Endothelial cell of umbilical vein (primary cell): ENCODE data around the gene ADCY3. TPM values are rescaled to one million over a fixed set of nuclear protein-coding genes. Genes with fewer than 3 reads are reported as not detected.

Source experiments
- BruUV-seq: library from RNA; stranded (reverse); fragments of 400-500 nt; replicated peaks from 2 replicates; lab custom pipeline; 2021; lab: Mats Ljungman, UMichigan
- CTCF ChIA-PET: fragments of 300-600, 350-600 bp; sonication (Branson Sonifier 250); formaldehyde crosslinking; loops from one replicate; lab custom pipeline; 2021; ENCODE audit warnings: antibody characterized with exemption, inconsistent platforms; lab: Charles Lee
- POLR2A ChIA-PET: fragments of 300-600, 350-600 bp; sonication (Branson Sonifier 250); formaldehyde crosslinking; loops from one replicate; lab custom pipeline; 2021; ENCODE audit warnings: antibody characterized with exemption, inconsistent platforms; lab: Charles Lee
- DNase-seq: peaks from one replicate; pipeline ENCODE4 v3.0.0-alpha.2; 2011; ENCODE audit warnings: low read depth, low spot score
- FAIRE-seq: peaks from 2 replicates; lab custom pipeline; 2011; peaks lifted over from hg19 to GRCh38; lab: Jason Lieb, UNC
- H2AFZ ChIP-seq: 2 replicates; pipeline ENCODE4 v1.6.0; 2012; ENCODE audit warnings: low read depth, low read length, control low read depth, inconsistent platforms
- H3K27ac ChIP-seq: 2 replicates; pipeline ENCODE4 v1.5.1; 2011; ENCODE audit warnings: low read depth, mild to moderate bottlenecking, control low read depth, low read length, moderate library complexity; ENCODE audit not compliant: insufficient read depth
- H3K27me3 ChIP-seq, 2 experiments: 2 replicates each; pipeline versions ENCODE4 v1.6.0 to v1.6.1; 2011; ENCODE audit warnings: low read length in 2 of 2, mixed read lengths in 1 of 2; ENCODE audit not compliant: control insufficient read depth in 2 of 2, insufficient read depth in 2 of 2
- H3K36me3 ChIP-seq, 2 experiments: 2 replicates in 1 of 2; 3 replicates in 1 of 2; pipeline ENCODE4 v1.5.1; 2011; ENCODE audit warnings: low read length in 2 of 2, mild to moderate bottlenecking in 1 of 2, moderate library complexity in 1 of 2; ENCODE audit not compliant: control insufficient read depth in 2 of 2, insufficient read depth in 2 of 2; ENCODE audit errors: extremely low read depth in 1 of 2
- H3K4me1 ChIP-seq: 3 replicates; pipeline ENCODE4 v1.5.1; 2011; ENCODE audit warnings: mild to moderate bottlenecking, low read length; ENCODE audit not compliant: control insufficient read depth, insufficient read depth; ENCODE audit errors: extremely low read depth
- H3K4me2 ChIP-seq: 2 replicates; pipeline ENCODE4 v1.6.1; 2011; ENCODE audit warnings: low read length, control low read depth, mixed read lengths; ENCODE audit not compliant: insufficient read depth
- H3K4me3 ChIP-seq, 3 experiments: fragments of 200-600 bp in 1 of 3; sonication (generic), shearing (Covaris generic) in 1 of 3; replicated peaks in 1 of 3; 2 replicates each; pipeline ENCODE4 v1.5.1; 2011 to 2016; ENCODE audit warnings: control low read depth in 3 of 3, low read length in 3 of 3, mild to moderate bottlenecking in 2 of 3, inconsistent platforms in 1 of 3, low read depth in 1 of 3, moderate library complexity in 1 of 3; ENCODE audit not compliant: insufficient read depth in 1 of 3
- H3K79me2 ChIP-seq: 2 replicates; pipeline ENCODE4 v1.6.0; 2012; ENCODE audit warnings: low read length, inconsistent platforms; ENCODE audit not compliant: control insufficient read depth, insufficient read depth
- H3K9ac ChIP-seq: replicated peaks from 2 replicates; pipeline ENCODE3; 2011; ENCODE audit warnings: low read length, control low read depth; ENCODE audit not compliant: insufficient read depth; ENCODE audit errors: extremely low read depth
- H3K9me1 ChIP-seq: replicated peaks from 3 replicates; pipeline ENCODE4 v1.6.0; 2011; ENCODE audit warnings: mild to moderate bottlenecking, low read length; ENCODE audit not compliant: control insufficient read depth, insufficient read depth; ENCODE audit errors: extremely low read depth
- H3K9me3 ChIP-seq: replicated peaks from 2 replicates; pipeline ENCODE4 v1.5.1; 2012; ENCODE audit warnings: low read length, inconsistent platforms; ENCODE audit not compliant: control insufficient read depth, insufficient read depth
- H4K20me1 ChIP-seq: replicated peaks from 2 replicates; pipeline ENCODE3; 2011; ENCODE audit warnings: mild to moderate bottlenecking, low read length; ENCODE audit not compliant: control insufficient read depth, insufficient read depth; ENCODE audit errors: extremely low read depth
- FOS ChIP-seq: IDR thresholded peaks from 2 replicates; pipeline ENCODE4 v1.6.1; 2011; ENCODE audit warnings: mild to moderate bottlenecking, low read length, moderate library complexity, borderline replicate concordance; ENCODE audit not compliant: insufficient read depth
- GATA2 ChIP-seq: IDR thresholded peaks from 2 replicates; pipeline ENCODE4 v1.7.0; 2011; ENCODE audit warnings: low read depth, mild to moderate bottlenecking, moderate library complexity, mixed read lengths, low read length; ENCODE audit not compliant: insufficient read length, insufficient read depth
- JUN ChIP-seq: IDR thresholded peaks from 2 replicates; pipeline ENCODE4 v1.6.1; 2011; ENCODE audit warnings: borderline replicate concordance, low read depth; ENCODE audit not compliant: insufficient read length, insufficient read depth
- MYC ChIP-seq: IDR thresholded peaks from one replicate; pipeline ENCODE4 v1.6.1; 2011; ENCODE audit warnings: mild to moderate bottlenecking, low read depth, low read length
- POLR2AphosphoS5 ChIP-seq: IDR thresholded peaks from 2 replicates; pipeline ENCODE4 v1.6.1; 2012; ENCODE audit warnings: low read depth, mild to moderate bottlenecking, control low read depth, low read length, moderate library complexity; ENCODE audit not compliant: insufficient read depth
- dilution Hi-C: fragments of 300-500 bp; cut with MboI; formaldehyde crosslinking; loops from one replicate; pipeline ENCODE4 v1.15.0; 2019; ENCODE audit warnings: low sequenced_read_pairs; ENCODE audit not compliant: extremely low pct_ligation_motif_present
- intact Hi-C: fragments of 100-400 bp; cut with micrococcal nuclease; formaldehyde crosslinking; loops from one replicate; pipeline ENCODE4 v1.10.0; 2022
- polyA plus RNA-seq, 4 experiments: library from polyadenylated mRNA; depleted of rRNA in 3 of 4; stranded (reverse) in 3 of 4; unstranded in 1 of 4; fragments of >200 nt; gene quantifications; 2 replicates each; pipeline versions ENCODE4 v1.2.1 to v1.2.3, GENCODE V29; 2011 to 2012; ENCODE audit warnings: missing spikeins in 1 of 4
- total RNA-seq: library from RNA; stranded (reverse); gene quantifications from 2 replicates; pipeline ENCODE4 v1.2.3, GENCODE V29; 2021
- TF ChIP-seq, protein P1 (sequence below), 2 donors: IDR thresholded peaks; 1 replicate in 1 of 2; 2 replicates in 1 of 2; pipeline ENCODE4 v1.5.1; 2011; ENCODE audit warnings: low read length in 2 of 2, mild to moderate bottlenecking in 2 of 2, moderate library complexity in 2 of 2, control low read depth in 1 of 2, inconsistent platforms in 1 of 2, low read depth in 1 of 2; ENCODE audit not compliant: insufficient read depth in 1 of 2; ENCODE audit errors: extremely low read depth in 1 of 2

ADCY3 gene
- total and polyA plus RNA-seq, 2 donors (not counting 3 experiments of a cell fraction or from before 2014, with no cell fraction given): 54.0 to 61.3 TPM

DNA sequence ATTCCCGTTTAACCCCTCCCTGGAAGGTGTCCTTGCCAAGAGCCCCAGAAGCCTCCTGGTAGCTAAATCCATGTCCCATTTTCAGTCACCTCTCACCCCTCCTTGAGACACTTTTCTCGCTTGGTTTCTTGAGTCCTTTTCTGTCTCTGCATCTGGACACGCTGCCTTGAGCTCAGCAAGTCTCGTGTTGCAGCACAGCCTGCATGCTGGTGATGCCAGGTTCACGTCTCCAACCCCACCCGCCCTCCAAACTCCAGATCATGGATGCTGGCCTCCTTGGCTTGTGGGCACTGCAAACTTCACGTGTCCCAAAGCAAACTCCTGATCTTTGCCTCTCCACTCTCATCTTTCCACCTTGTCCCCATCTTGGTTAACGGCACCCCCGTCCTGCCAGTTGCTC is 87.5 kb downstream of the ADCY3 start:
- H3K4me1 ChIP-seq: no peaks in the 10 kb centered on the region
- H4K20me1 ChIP-seq: no peaks in the 10 kb centered on the region
- dilution Hi-C loops: no loop called here
- TF ChIP-seq JUN (no peak), POLR2AphosphoS5 (no peak), MYC (no peak), GATA2 (no peak), FOS (no peak)
- TF ChIP-seq, protein P1, sequence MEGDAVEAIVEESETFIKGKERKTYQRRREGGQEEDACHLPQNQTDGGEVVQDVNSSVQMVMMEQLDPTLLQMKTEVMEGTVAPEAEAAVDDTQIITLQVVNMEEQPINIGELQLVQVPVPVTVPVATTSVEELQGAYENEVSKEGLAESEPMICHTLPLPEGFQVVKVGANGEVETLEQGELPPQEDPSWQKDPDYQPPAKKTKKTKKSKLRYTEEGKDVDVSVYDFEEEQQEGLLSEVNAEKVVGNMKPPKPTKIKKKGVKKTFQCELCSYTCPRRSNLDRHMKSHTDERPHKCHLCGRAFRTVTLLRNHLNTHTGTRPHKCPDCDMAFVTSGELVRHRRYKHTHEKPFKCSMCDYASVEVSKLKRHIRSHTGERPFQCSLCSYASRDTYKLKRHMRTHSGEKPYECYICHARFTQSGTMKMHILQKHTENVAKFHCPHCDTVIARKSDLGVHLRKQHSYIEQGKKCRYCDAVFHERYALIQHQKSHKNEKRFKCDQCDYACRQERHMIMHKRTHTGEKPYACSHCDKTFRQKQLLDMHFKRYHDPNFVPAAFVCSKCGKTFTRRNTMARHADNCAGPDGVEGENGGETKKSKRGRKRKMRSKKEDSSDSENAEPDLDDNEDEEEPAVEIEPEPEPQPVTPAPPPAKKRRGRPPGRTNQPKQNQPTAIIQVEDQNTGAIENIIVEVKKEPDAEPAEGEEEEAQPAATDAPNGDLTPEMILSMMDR (IDR thresholded peaks at IDR 0.05; ENCODE audit: extremely low read depth in 1 of 2, insufficient read depth in 1 of 2, low read depth in 1 of 2, low read length in 2 of 2): no peak
- H3K9ac ChIP-seq: no peak overlapping the region
- no peaks in the 10 kb centered on the region for H3K9me3 ChIP-seq
- no peaks in the 10 kb centered on the region for H3K79me2 ChIP-seq
- FAIRE-seq (no peak), DNase-seq (no peak)
- H3K4me3 ChIP-seq: no peak overlapping the region
- BruUV-seq: no TSS peak
- no peaks in the 10 kb centered on the region for H3K9me1 ChIP-seq
- ChIA-PET CTCF (interaction anchor here (1.5 kb wide), 1 partner anchor 219 kb away, joined by 5 read pairs; no protein-coding TSS in a partner anchor), POLR2A (no interaction called here)
- intact Hi-C loops: no loop called here
- H3K36me3 ChIP-seq: peaks cover 0 to 5% of the 10 kb centered on the region in 2 experiments
- H3K27me3 ChIP-seq: no peaks in the 10 kb centered on the region
- H3K4me2 ChIP-seq: no peak overlapping the region
- H2AFZ ChIP-seq: no peak overlapping the region
- no peak overlapping the region for H3K27ac ChIP-seq
